ENCODE results near the gene SIX3. TPM values are rescaled to one million over a fixed set of nuclear protein-coding genes. Genes with fewer than 3 reads are reported as not detected.

The SIX3 gene
- polyA plus RNA-seq, 4 donors, result not detected

DNA sequence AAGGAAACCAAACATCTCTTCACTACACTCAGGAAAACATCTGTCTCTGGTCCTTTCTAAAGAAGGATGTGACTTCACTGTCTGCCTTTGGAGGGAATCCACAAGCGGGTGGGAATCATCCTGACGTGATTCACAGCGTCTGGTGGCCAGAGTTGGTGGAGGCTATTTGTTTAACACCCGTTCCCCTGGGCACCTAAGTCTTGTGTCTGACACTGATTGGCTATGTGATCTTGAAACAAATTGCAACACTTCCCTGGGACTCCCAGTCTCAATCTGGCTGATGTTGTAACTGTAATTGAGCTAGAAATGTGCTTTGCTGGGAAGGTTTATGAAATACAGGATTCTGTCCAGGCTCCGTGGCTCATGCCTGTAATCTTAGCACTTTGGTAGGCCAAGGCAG, 28.8 kb upstream of the SIX3 start:
- H3K4me3 ChIP-seq (ENCODE audit: low read depth in 1 of 3, low read length in 3 of 3), result no peak overlapping the region
- no peaks in the 10 kb centered on the region for H3K4me1 ChIP-seq (ENCODE audit: control insufficient read depth in 3 of 3, insufficient read depth in 2 of 3, low read depth in 1 of 3, low read length in 2 of 3)
- H3K9me3 ChIP-seq (ENCODE audit: control insufficient read depth in 2 of 2, insufficient read depth in 1 of 2, low read depth in 1 of 2, low read length in 1 of 2), result peaks cover 0 to 13% of the 10 kb centered on the region in 2 donors
- no peaks in the 10 kb centered on the region for H3K36me3 ChIP-seq (ENCODE audit: control insufficient read depth in 3 of 3, insufficient read depth in 2 of 3, low read depth in 1 of 3, low read length in 3 of 3)
- 55 to 74% (median 60%) methylated on average over 5 of the region's 5 CpGs for WGBS, 3 donors
- peaks cover 0 to 28% (median 4%) of the 10 kb centered on the region in 3 donors for H3K27me3 ChIP-seq (ENCODE audit: control insufficient read depth in 3 of 3, insufficient read depth in 3 of 3, low read length in 3 of 3)
- no peak for DNase-seq
- FAIRE-seq, result no peak
- H3K27ac ChIP-seq (ENCODE audit: low read depth in 1 of 3, low read length in 2 of 3), result no peak overlapping the region

GRCh38 chr2:44916291-44916690, 25.2 kb upstream of the SIX3 start:
- H3K9me3 ChIP-seq (ENCODE audit: control insufficient read depth in 2 of 2, insufficient read depth in 1 of 2, low read depth in 1 of 2, low read length in 1 of 2), result peaks cover 0 to 3% of the 10 kb centered on the region in 2 donors

GRCh38 chr2:44918095-44918775, 23.3 kb upstream of the SIX3 start:
- Histone ChIP-seq H3K27me3 (ENCODE audit: control insufficient read depth in 3 of 3, insufficient read depth in 3 of 3, low read length in 3 of 3) (peaks cover 0 to 65% (median 18%) of the 10 kb centered on the region in 3 donors), H3K9me3 (ENCODE audit: control insufficient read depth in 2 of 2, insufficient read depth in 1 of 2, low read depth in 1 of 2, low read length in 1 of 2) (no peaks in the 10 kb centered on the region), H3K4me3 (ENCODE audit: low read depth in 1 of 3, low read length in 3 of 3) (no peak overlapping the region), H3K4me1 (ENCODE audit: control insufficient read depth in 3 of 3, insufficient read depth in 2 of 3, low read depth in 1 of 3, low read length in 2 of 3) (no peaks in the 10 kb centered on the region), H3K36me3 (ENCODE audit: control insufficient read depth in 3 of 3, insufficient read depth in 2 of 3, low read depth in 1 of 3, low read length in 3 of 3) (no peaks in the 10 kb centered on the region), H3K27ac (ENCODE audit: low read depth in 1 of 3, low read length in 2 of 3) (no peak overlapping the region)
- FAIRE-seq (no peak), DNase-seq (no peak)
- 34 to 69% (median 44%) methylated on average over 4 of the region's 4 CpGs for WGBS, 3 donors

More at GRCh38 chr2:44916291-44916690, 25.2 kb upstream of the SIX3 start:
- FAIRE-seq, result no peak
- H3K27ac ChIP-seq (ENCODE audit: low read depth in 1 of 3, low read length in 2 of 3), result no peak overlapping the region
- peaks cover 0 to 57% (median 11%) of the 10 kb centered on the region in 3 donors for H3K27me3 ChIP-seq (ENCODE audit: control insufficient read depth in 3 of 3, insufficient read depth in 3 of 3, low read length in 3 of 3)
- H3K36me3 ChIP-seq (ENCODE audit: control insufficient read depth in 3 of 3, insufficient read depth in 2 of 3, low read depth in 1 of 3, low read length in 3 of 3), result no peaks in the 10 kb centered on the region
- no peak for DNase-seq
- no peaks in the 10 kb centered on the region for H3K4me1 ChIP-seq (ENCODE audit: control insufficient read depth in 3 of 3, insufficient read depth in 2 of 3, low read depth in 1 of 3, low read length in 2 of 3)
- H3K4me3 ChIP-seq (ENCODE audit: low read depth in 1 of 3, low read length in 3 of 3), result no peak overlapping the region

- H3K27ac ChIP-seq (ENCODE audit: low read depth in 1 of 3, low read length in 2 of 3), result no peak overlapping the region
- FAIRE-seq (no peak), DNase-seq (no peak)
- H3K4me1 ChIP-seq (ENCODE audit: control insufficient read depth in 3 of 3, insufficient read depth in 2 of 3, low read depth in 1 of 3, low read length in 2 of 3), result no peaks in the 10 kb centered on the region
- peaks cover 0 to 71% (median 29%) of the 10 kb centered on the region in 3 donors for H3K27me3 ChIP-seq (ENCODE audit: control insufficient read depth in 3 of 3, insufficient read depth in 3 of 3, low read length in 3 of 3)
- 45 to 72% (median 55%) methylated on average over 2 of the region's 2 CpGs for WGBS, 3 donors
- H3K9me3 ChIP-seq (ENCODE audit: control insufficient read depth in 2 of 2, insufficient read depth in 1 of 2, low read depth in 1 of 2, low read length in 1 of 2), result no peaks in the 10 kb centered on the region
- H3K4me3 ChIP-seq (ENCODE audit: low read depth in 1 of 3, low read length in 3 of 3), result no peak overlapping the region
- H3K36me3 ChIP-seq (ENCODE audit: control insufficient read depth in 3 of 3, insufficient read depth in 2 of 3, low read depth in 1 of 3, low read length in 3 of 3), result no peaks in the 10 kb centered on the region
Measured at GRCh38 chr2:44920751-44921150, 20.8 kb upstream of the SIX3 start.

GRCh38 chr2:44922776-44923175, 18.7 kb upstream of the SIX3 start:
- Histone ChIP-seq H3K4me3 (ENCODE audit: low read depth in 1 of 3, low read length in 3 of 3) (no peak overlapping the region), H3K27ac (ENCODE audit: low read depth in 1 of 3, low read length in 2 of 3) (no peak overlapping the region), H3K36me3 (ENCODE audit: control insufficient read depth in 3 of 3, insufficient read depth in 2 of 3, low read depth in 1 of 3, low read length in 3 of 3) (no peaks in the 10 kb centered on the region), H3K4me1 (ENCODE audit: control insufficient read depth in 3 of 3, insufficient read depth in 2 of 3, low read depth in 1 of 3, low read length in 2 of 3) (no peaks in the 10 kb centered on the region), H3K27me3 (ENCODE audit: control insufficient read depth in 3 of 3, insufficient read depth in 3 of 3, low read length in 3 of 3) (peaks cover 0 to 76% (median 29%) of the 10 kb centered on the region in 3 donors), H3K9me3 (ENCODE audit: control insufficient read depth in 2 of 2, insufficient read depth in 1 of 2, low read depth in 1 of 2, low read length in 1 of 2) (no peaks in the 10 kb centered on the region)
- FAIRE-seq (no peak), DNase-seq (no peak)
- 84 to 86% (median 84%) methylated on average over 6 of the region's 6 CpGs for WGBS, 3 donors

DNA sequence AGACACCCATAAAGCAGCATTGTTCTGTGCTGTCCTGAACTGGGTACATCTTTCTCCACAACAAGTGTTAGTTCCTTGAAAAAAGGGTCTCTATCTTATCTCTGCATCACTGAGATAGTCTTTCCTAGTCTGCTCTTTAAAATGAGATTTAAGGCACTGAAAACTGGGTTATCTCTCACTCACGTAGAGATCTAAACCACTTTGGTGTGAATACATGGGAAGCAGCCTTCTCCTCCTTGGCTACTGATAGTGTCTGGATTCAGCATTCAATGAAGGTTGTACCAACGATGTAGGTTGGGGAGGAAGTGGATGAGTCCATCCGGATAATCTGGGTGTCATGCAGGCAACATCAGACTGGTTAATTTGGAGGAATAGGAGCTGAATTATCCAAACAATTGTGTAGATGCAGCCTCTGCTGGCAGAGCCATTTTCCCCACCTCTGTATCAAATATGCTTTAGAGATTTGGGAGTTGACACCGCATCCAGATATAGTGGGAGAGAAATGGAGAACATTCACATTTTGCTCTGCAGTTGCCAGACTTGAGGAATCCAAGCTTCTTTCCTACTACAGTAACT, 15.9 kb upstream of the SIX3 start:
- H3K4me3 ChIP-seq (ENCODE audit: low read depth in 1 of 3, low read length in 3 of 3), result no peak overlapping the region
- no peak for FAIRE-seq
- peaks cover 0 to 6% (median 2%) of the 10 kb centered on the region in 3 donors for H3K4me1 ChIP-seq (ENCODE audit: control insufficient read depth in 3 of 3, insufficient read depth in 2 of 3, low read depth in 1 of 3, low read length in 2 of 3)
- no peak for DNase-seq
- WGBS, 3 donors, result 22 to 26% (median 22%) methylated on average over 4 of the region's 4 CpGs
- H3K27me3 ChIP-seq (ENCODE audit: control insufficient read depth in 3 of 3, insufficient read depth in 3 of 3, low read length in 3 of 3), result peaks cover 11 to 83% (median 38%) of the 10 kb centered on the region in 3 donors
- H3K36me3 ChIP-seq (ENCODE audit: control insufficient read depth in 3 of 3, insufficient read depth in 2 of 3, low read depth in 1 of 3, low read length in 3 of 3), result no peaks in the 10 kb centered on the region
- H3K27ac ChIP-seq (ENCODE audit: low read depth in 1 of 3, low read length in 2 of 3), result no peak overlapping the region
- H3K9me3 ChIP-seq (ENCODE audit: control insufficient read depth in 2 of 2, insufficient read depth in 1 of 2, low read depth in 1 of 2, low read length in 1 of 2), result no peaks in the 10 kb centered on the region

GRCh38 chr2:44926957-44927356, 14.5 kb upstream of the SIX3 start:
- no peak for FAIRE-seq
- Histone ChIP-seq H3K4me1 (ENCODE audit: control insufficient read depth in 3 of 3, insufficient read depth in 2 of 3, low read depth in 1 of 3, low read length in 2 of 3) (peaks cover 0 to 6% (median 2%) of the 10 kb centered on the region in 3 donors), H3K27ac (ENCODE audit: low read depth in 1 of 3, low read length in 2 of 3) (no peak overlapping the region), H3K9me3 (ENCODE audit: control insufficient read depth in 2 of 2, insufficient read depth in 1 of 2, low read depth in 1 of 2, low read length in 1 of 2) (no peaks in the 10 kb centered on the region), H3K27me3 (ENCODE audit: control insufficient read depth in 3 of 3, insufficient read depth in 3 of 3, low read length in 3 of 3) (peaks cover 11 to 83% (median 41%) of the 10 kb centered on the region in 3 donors), H3K4me3 (ENCODE audit: low read depth in 1 of 3, low read length in 3 of 3) (no peak overlapping the region), H3K36me3 (ENCODE audit: control insufficient read depth in 3 of 3, insufficient read depth in 2 of 3, low read depth in 1 of 3, low read length in 3 of 3) (no peaks in the 10 kb centered on the region)
- WGBS, 3 donors, result 19 to 25% (median 23%) methylated on average over 9 of the region's 9 CpGs
- no peak for DNase-seq

GRCh38 chr2:44927985-44928482, 13.5 kb upstream of the SIX3 start:
- Histone ChIP-seq H3K4me1 (ENCODE audit: control insufficient read depth in 3 of 3, insufficient read depth in 2 of 3, low read depth in 1 of 3, low read length in 2 of 3) (peaks cover 0 to 6% (median 2%) of the 10 kb centered on the region in 3 donors), H3K36me3 (ENCODE audit: control insufficient read depth in 3 of 3, insufficient read depth in 2 of 3, low read depth in 1 of 3, low read length in 3 of 3) (no peaks in the 10 kb centered on the region), H3K4me3 (ENCODE audit: low read depth in 1 of 3, low read length in 3 of 3) (no peak overlapping the region), H3K27ac (ENCODE audit: low read depth in 1 of 3, low read length in 2 of 3) (no peak overlapping the region), H3K9me3 (ENCODE audit: control insufficient read depth in 2 of 2, insufficient read depth in 1 of 2, low read depth in 1 of 2, low read length in 1 of 2) (no peaks in the 10 kb centered on the region), H3K27me3 (ENCODE audit: control insufficient read depth in 3 of 3, insufficient read depth in 3 of 3, low read length in 3 of 3) (peaks cover 11 to 86% (median 46%) of the 10 kb centered on the region in 3 donors)
- FAIRE-seq (no peak), DNase-seq (no peak)
- 6 to 12% (median 11%) methylated on average over 36 of the region's 36 CpGs for WGBS, 3 donors
